H9 (cell line): ENCODE measurements around the gene NSMF. TPM values are rescaled to one million over a fixed set of nuclear protein-coding genes. Genes with fewer than 3 reads are reported as not detected.

Experiments used
- DNase-seq: peaks from one replicate; pipeline ENCODE4 v3.0.0-alpha.2; 2017
- H2AFZ ChIP-seq: one replicate; pipeline ENCODE4 v1.6.1; 2013; ENCODE audit warnings: mild to moderate bottlenecking, low read length, control low read depth, moderate library complexity
- H2AK5ac ChIP-seq: 2 replicates; pipeline ENCODE4 v1.6.1; 2013; ENCODE audit warnings: low read length, control low read depth, mixed read lengths; ENCODE audit not compliant: insufficient read length
- H2BK120ac ChIP-seq: one replicate; pipeline ENCODE4 v1.6.1; 2013; ENCODE audit warnings: low read depth, mild to moderate bottlenecking, low read length, control low read depth, inconsistent platforms; ENCODE audit not compliant: poor library complexity, severe bottlenecking
- H2BK12ac ChIP-seq: 2 replicates; pipeline ENCODE4 v1.6.1; 2013; ENCODE audit warnings: low read length, control low read depth, mixed read lengths, low read depth; ENCODE audit not compliant: insufficient read length
- H2BK15ac ChIP-seq: 2 replicates; pipeline ENCODE4 v1.6.1; 2013; ENCODE audit warnings: low read depth, low read length, control low read depth
- H2BK20ac ChIP-seq: one replicate; pipeline ENCODE4 v1.6.1; 2013; ENCODE audit warnings: low read depth, mild to moderate bottlenecking, low read length, control low read depth, inconsistent platforms; ENCODE audit not compliant: poor library complexity, severe bottlenecking
- H2BK5ac ChIP-seq: 2 replicates; pipeline ENCODE4 v1.6.1; 2013; ENCODE audit warnings: low read length, control low read depth, mixed read lengths; ENCODE audit not compliant: insufficient read length
- H3K14ac ChIP-seq: 2 replicates; pipeline ENCODE4 v1.6.1; 2013; ENCODE audit warnings: low read length, control low read depth; ENCODE audit not compliant: insufficient read depth
- H3K18ac ChIP-seq: 2 replicates; pipeline ENCODE4 v1.6.1; 2013; ENCODE audit warnings: low read depth, mild to moderate bottlenecking, mixed read lengths, low read length, control low read depth; ENCODE audit not compliant: insufficient read length
- H3K23ac ChIP-seq: 2 replicates; pipeline ENCODE4 v1.6.1; 2013; ENCODE audit warnings: low read length, control low read depth, mixed read lengths, low read depth; ENCODE audit not compliant: insufficient read length
- H3K23me2 ChIP-seq: 2 replicates; pipeline ENCODE4 v1.6.1; 2013; ENCODE audit warnings: low read depth, mild to moderate bottlenecking, mixed read lengths, low read length, control low read depth; ENCODE audit not compliant: insufficient read length, poor library complexity, severe bottlenecking
- H3K27ac ChIP-seq: 2 replicates; pipeline ENCODE4 v1.5.1; 2013; ENCODE audit warnings: low read length, control low read depth, mixed read lengths, low read depth; ENCODE audit not compliant: insufficient read length
- H3K27me3 ChIP-seq: 2 replicates; pipeline ENCODE4 v1.6.1; 2013; ENCODE audit warnings: low read length, control low read depth, inconsistent platforms; ENCODE audit not compliant: insufficient read depth
- H3K4ac ChIP-seq: 2 replicates; pipeline ENCODE4 v1.6.1; 2013; ENCODE audit warnings: low read depth, mild to moderate bottlenecking, control low read depth, inconsistent platforms, low read length, moderate library complexity
- H3K4me1 ChIP-seq: 2 replicates; pipeline ENCODE4 v1.6.1; 2013; ENCODE audit warnings: low read length, control low read depth, inconsistent platforms; ENCODE audit not compliant: insufficient read depth
- H3K4me2 ChIP-seq: 2 replicates; pipeline ENCODE4 v1.6.1; 2013; ENCODE audit warnings: low read length, control low read depth, mixed read lengths; ENCODE audit not compliant: insufficient read length, insufficient read depth
- H3K56ac ChIP-seq: 2 replicates; pipeline ENCODE4 v1.6.1; 2013; ENCODE audit warnings: low read depth, mild to moderate bottlenecking, mixed read lengths, low read length, control low read depth; ENCODE audit not compliant: insufficient read length
- H3K79me1 ChIP-seq: 2 replicates; pipeline ENCODE4 v1.6.1; 2013; ENCODE audit warnings: low read depth, mild to moderate bottlenecking, moderate library complexity, low read length, control low read depth, inconsistent platforms; ENCODE audit not compliant: insufficient read depth, poor library complexity, severe bottlenecking
- H3K79me2 ChIP-seq: 2 replicates; pipeline ENCODE4 v1.6.1; 2013; ENCODE audit warnings: low read length, control low read depth, inconsistent platforms; ENCODE audit not compliant: insufficient read depth
- H3K9ac ChIP-seq: 2 replicates; pipeline ENCODE4 v1.6.1; 2013; ENCODE audit warnings: low read length, control low read depth, mixed read lengths; ENCODE audit not compliant: insufficient read length; ENCODE audit errors: extremely low read depth
- H3K9me3 ChIP-seq: one replicate; pipeline ENCODE4 v1.6.1; 2013; ENCODE audit warnings: low read depth, low read length, inconsistent platforms; ENCODE audit not compliant: control insufficient read depth
- H3T11ph ChIP-seq: one replicate; pipeline ENCODE4 v1.6.1; 2013; ENCODE audit warnings: mild to moderate bottlenecking, low read length, control low read depth, inconsistent platforms
- H4K20me1 ChIP-seq: one replicate; pipeline ENCODE4 v1.6.1; 2013; ENCODE audit not compliant: control insufficient read depth, insufficient read length, insufficient read depth
- H4K5ac ChIP-seq: 2 replicates; pipeline ENCODE4 v1.6.1; 2013; ENCODE audit warnings: low read depth, mild to moderate bottlenecking, mixed read lengths, low read length, control low read depth; ENCODE audit not compliant: insufficient read length
- H4K8ac ChIP-seq: replicated peaks from 2 replicates; pipeline ENCODE4 v1.6.1; 2013; ENCODE audit warnings: low read length, control low read depth, mixed read lengths, low read depth; ENCODE audit not compliant: insufficient read length
- H4K91ac ChIP-seq: 2 replicates; pipeline ENCODE4 v1.6.1; 2013; ENCODE audit warnings: low read depth, mild to moderate bottlenecking, moderate library complexity, mixed read lengths, low read length, control low read depth; ENCODE audit not compliant: insufficient read length
- H3K27ac Mint-ChIP-seq, 3 experiments: 2 replicates in 2 of 3; 3 replicates in 1 of 3; pipeline ENCODE4 v1.8.0; 2020 to 2021; ENCODE audit warnings: mixed read lengths in 3 of 3, mild to moderate bottlenecking in 1 of 3, moderate library complexity in 1 of 3
- H3K27me3 Mint-ChIP-seq: 2 replicates; pipeline ENCODE4 v1.8.0; 2021; ENCODE audit warnings: low read depth, mild to moderate bottlenecking, moderate library complexity, mixed read lengths
- H3K36me3 Mint-ChIP-seq, 3 experiments: 2 replicates in 2 of 3; 3 replicates in 1 of 3; pipeline ENCODE4 v1.8.0; 2020 to 2021; ENCODE audit warnings: low read depth in 3 of 3, mixed read lengths in 3 of 3; ENCODE audit not compliant: insufficient read depth in 1 of 3
- H3K4me1 Mint-ChIP-seq, 2 experiments: 2 replicates each; pipeline ENCODE4 v1.8.0; 2020; ENCODE audit warnings: mixed read lengths in 2 of 2
- H3K4me3 Mint-ChIP-seq, 2 experiments: 2 replicates in 1 of 2; 3 replicates in 1 of 2; pipeline ENCODE4 v1.8.0; 2020 to 2021; ENCODE audit warnings: mild to moderate bottlenecking in 2 of 2, mixed read lengths in 2 of 2, moderate library complexity in 1 of 2
- H3K9me3 Mint-ChIP-seq, 2 experiments: 2 replicates in 1 of 2; 3 replicates in 1 of 2; pipeline ENCODE4 v1.8.0; 2020; ENCODE audit warnings: mild to moderate bottlenecking in 2 of 2, mixed read lengths in 2 of 2, moderate library complexity in 1 of 2
- CTCF ChIP-seq: fragments of 200-600 bp; sonication (generic); conservative IDR thresholded peaks from 3 replicates; pipeline ENCODE4 v1.8.0; 2021; ENCODE audit warnings: antibody characterized with exemption, mild to moderate bottlenecking
- WGBS: extraction: QIAGEN DNeasy Blood & Tissue Kit; methylation state at CpG from one replicate; pipeline ENCODE4 v1.1.7; 2013; ENCODE audit warnings: missing lambda C conversion rate, low lambda C conversion rate, mixed read lengths; ENCODE audit not compliant: insufficient read length; ENCODE audit errors: extremely low coverage; 5-methylcytosine and 5-hydroxymethylcytosine counted together
- total RNA-seq: library from RNA; stranded (reverse); gene quantifications from 2 replicates; pipeline ENCODE4 v1.2.1, GENCODE V29; 2021

Gene NSMF
- total RNA-seq, 1 experiment from 2014 or later, result 46.3 TPM

- Histone ChIP-seq H4K5ac (no peak overlapping the region), H2AFZ (no peak overlapping the region), H3K27me3 (no peaks in the 10 kb centered on the region), H3T11ph (no peak overlapping the region), H3K23ac (no peak overlapping the region), H3K9ac (no peak overlapping the region), H2BK15ac (no peak overlapping the region), H3K56ac (no peak overlapping the region), H3K23me2 (peaks cover 5% of the 10 kb centered on the region), H2AK5ac (no peak overlapping the region), H3K14ac (no peak overlapping the region), H3K79me2 (no peaks in the 10 kb centered on the region), H4K91ac (no peak overlapping the region), H2BK12ac (no peak overlapping the region), H4K8ac (no peak overlapping the region), H2BK5ac (no peak overlapping the region), H2BK120ac (no peak overlapping the region), H3K4ac (no peak overlapping the region), H3K18ac (no peak overlapping the region), H3K4me1 (no peaks in the 10 kb centered on the region), H3K79me1 (no peaks in the 10 kb centered on the region), H3K4me2 (no peak overlapping the region), H2BK20ac (no peak overlapping the region), H3K9me3 (no peaks in the 10 kb centered on the region), H3K27ac (no peak overlapping the region), H4K20me1 (no peaks in the 10 kb centered on the region)
- Mint-ChIP-seq H3K4me1 (peaks cover 5 to 7% of the 10 kb centered on the region in 2 experiments), H3K27ac (no peak overlapping the region), H3K36me3 (no peaks in the 10 kb centered on the region), H3K9me3 (no peaks in the 10 kb centered on the region), H3K27me3 (no peaks in the 10 kb centered on the region), H3K4me3 (no peak overlapping the region)
- WGBS, result no CpG with 5 or more reads among the region's 99 CpGs
- DNase-seq, result peak; percentile 25
- no peak for TF ChIP-seq CTCF
These were observed 41.7 kb downstream of the NSMF start for GRCh38 chr9:137417161-137418021.
